Liver (tissue), 3 donors: ENCODE data around the gene RBM42.

Source experiments
- ATF3 ChIP-seq: IDR thresholded peaks from 2 replicates; pipeline ENCODE4 v1.6.1; 2016; ENCODE audit warnings: antibody characterized with exemption
- CTCF ChIP-seq: fragments of 150-350 bp; IDR thresholded peaks from 2 replicates; pipeline ENCODE4 v1.5.1; 2017; ENCODE audit warnings: improper control_type of control experiment, low read depth, low read length; ENCODE audit not compliant: missing input control
- EGR1 ChIP-seq, 2 donors: IDR thresholded peaks; 2 replicates each; pipeline ENCODE4 v1.6.1; 2016 to 2018; ENCODE audit warnings: antibody characterized with exemption in 2 of 2, low read depth in 2 of 2
- JUND ChIP-seq, 2 donors: IDR thresholded peaks; 2 replicates each; pipeline ENCODE4 v1.6.1; 2016; ENCODE audit warnings: antibody characterized with exemption in 2 of 2
- REST ChIP-seq: IDR thresholded peaks from 2 replicates; pipeline ENCODE4 v1.6.1; 2016; ENCODE audit warnings: antibody characterized with exemption, mild to moderate bottlenecking
- TAF1 ChIP-seq: conservative IDR thresholded peaks from 2 replicates; pipeline ENCODE4 v1.6.1; 2016; ENCODE audit warnings: antibody characterized with exemption, mild to moderate bottlenecking
- YY1 ChIP-seq: IDR thresholded peaks from 2 replicates; pipeline ENCODE4 v1.6.1; 2016; ENCODE audit warnings: antibody characterized with exemption, mild to moderate bottlenecking
- donor health status: healthy.
- donor health status: healthy.

GRCh38 chr19:35642312-35642711 lies 13.5 kb downstream of the RBM42 start:
- TF ChIP-seq YY1 = no peak
- no peak for TF ChIP-seq CTCF
- TF ChIP-seq EGR1 (IDR thresholded peaks at IDR 0.05; ENCODE audit: low read depth in 2 of 2) = no peak
- no peak for TF ChIP-seq REST
- no peak for TF ChIP-seq ATF3
- no peak for TF ChIP-seq JUND (IDR thresholded peaks at IDR 0.05)
- TF ChIP-seq TAF1 = no peak
